H1 (cell line): ENCODE measurements around the gene HLA-DOB. TPM values are rescaled to one million over a fixed set of nuclear protein-coding genes. Genes with fewer than 3 reads are reported as not detected.

Source experiments
- CTCF ChIA-PET: fragments of 300-600 bp; sonication (Branson Sonifier 250); formaldehyde crosslinking; loops from one replicate; lab custom pipeline; 2021; ENCODE audit not compliant: partially characterized antibody; lab: Charles Lee
- POLR2A ChIA-PET: fragments of 300-600 bp; sonication (Branson Sonifier 250); formaldehyde crosslinking; loops from one replicate; lab custom pipeline; 2021; ENCODE audit warnings: inconsistent platforms; ENCODE audit not compliant: partially characterized antibody; lab: Charles Lee
- DNase-seq, 2 experiments: peaks; one replicate each; pipeline versions ENCODE4 v3.0.0 to v3.0.0-alpha.2; 2010 to 2022; ENCODE audit warnings: low spot score in 2 of 2, low read depth in 1 of 2, mixed read lengths in 1 of 2
- FAIRE-seq: peaks from 2 replicates; lab custom pipeline; 2011; peaks lifted over from hg19 to GRCh38; lab: Jason Lieb, UNC
- H2AFZ ChIP-seq: 2 replicates; pipeline ENCODE4 v1.8.1; 2012; ENCODE audit warnings: low read length, inconsistent platforms
- H2AK5ac ChIP-seq: 2 replicates; pipeline ENCODE4 v1.6.1; 2013; ENCODE audit warnings: low read depth, low read length
- H2BK120ac ChIP-seq: replicated peaks from 2 replicates; pipeline ENCODE3; 2013; ENCODE audit warnings: low read depth, low read length, inconsistent platforms
- H2BK12ac ChIP-seq: 2 replicates; pipeline ENCODE4 v1.6.1; 2013; ENCODE audit warnings: low read depth, low read length
- H2BK15ac ChIP-seq: 2 replicates; pipeline ENCODE4 v1.6.1; 2013; ENCODE audit warnings: low read length
- H2BK20ac ChIP-seq: 2 replicates; pipeline ENCODE4 v1.6.1; 2013; ENCODE audit warnings: low read length
- H2BK5ac ChIP-seq: 2 replicates; pipeline ENCODE4 v1.6.1; 2013; ENCODE audit warnings: low read depth, low read length
- H3K14ac ChIP-seq: 2 replicates; pipeline ENCODE4 v1.6.1; 2013; ENCODE audit warnings: inconsistent platforms; ENCODE audit not compliant: insufficient read length
- H3K18ac ChIP-seq: 2 replicates; pipeline ENCODE4 v1.6.1; 2013; ENCODE audit warnings: low read length; ENCODE audit errors: extremely low read depth
- H3K23ac ChIP-seq: 2 replicates; pipeline ENCODE4 v1.6.1; 2013; ENCODE audit warnings: inconsistent platforms; ENCODE audit not compliant: insufficient read length
- H3K23me2 ChIP-seq: 2 replicates; pipeline ENCODE4 v1.6.1; 2013; ENCODE audit warnings: low read depth, low read length
- H3K27ac ChIP-seq: 2 replicates; pipeline ENCODE4 v1.6.1; 2011; ENCODE audit warnings: low read depth, low read length, inconsistent platforms
- H3K27me3 ChIP-seq, 4 experiments: replicated peaks in 1 of 4; 1 replicate in 1 of 4; 2 replicates in 3 of 4; pipeline versions ENCODE4 v1.6.1 to v1.8.1; 2011 to 2013; ENCODE audit warnings: low read length in 3 of 4, mild to moderate bottlenecking in 3 of 4, inconsistent platforms in 2 of 4, mixed read lengths in 2 of 4, moderate library complexity in 1 of 4; ENCODE audit not compliant: control insufficient read depth in 3 of 4, insufficient read depth in 3 of 4; ENCODE audit errors: extremely low read depth in 1 of 4
- H3K36me3 ChIP-seq, 4 experiments: 2 replicates each; pipeline versions ENCODE4 v1.6.1 to v1.8.1; 2011 to 2013; ENCODE audit warnings: mild to moderate bottlenecking in 4 of 4, low read length in 3 of 4, moderate library complexity in 2 of 4, control low read depth in 1 of 4, inconsistent platforms in 1 of 4; ENCODE audit not compliant: insufficient read depth in 4 of 4, control insufficient read depth in 2 of 4
- H3K4ac ChIP-seq: replicated peaks from 2 replicates; pipeline ENCODE3; 2013; ENCODE audit warnings: low read length, low read depth, mixed read lengths, inconsistent platforms; ENCODE audit not compliant: insufficient read length
- H3K4me1 ChIP-seq, 4 experiments: replicated peaks in 1 of 4; 1 replicate in 1 of 4; 2 replicates in 3 of 4; pipeline versions ENCODE4 v1.6.1 to v1.8.1; 2011 to 2013; ENCODE audit warnings: low read length in 3 of 4, inconsistent platforms in 2 of 4, mixed read lengths in 1 of 4; ENCODE audit not compliant: insufficient read depth in 4 of 4, control insufficient read depth in 3 of 4
- H3K4me2 ChIP-seq, 2 experiments: 2 replicates each; pipeline versions ENCODE4 v1.6.1 to v1.8.1; 2011 to 2013; ENCODE audit warnings: low read depth in 2 of 2, low read length in 2 of 2, control low read depth in 1 of 2, inconsistent platforms in 1 of 2, mild to moderate bottlenecking in 1 of 2; ENCODE audit not compliant: insufficient read depth in 1 of 2
- H3K4me3 ChIP-seq, 4 experiments: fragments of 200-600, 300-600 bp in 1 of 4; sonication (generic), shearing (Covaris generic), sonication (Bioruptor Twin) in 1 of 4; 2 replicates each; pipeline versions ENCODE4 v1.5.1 to v1.8.1; 2011 to 2016; ENCODE audit warnings: low read length in 4 of 4, low read depth in 3 of 4, control low read depth in 2 of 4, inconsistent platforms in 2 of 4, mild to moderate bottlenecking in 2 of 4, mixed read lengths in 1 of 4, moderate library complexity in 1 of 4; ENCODE audit not compliant: insufficient read depth in 2 of 4; ENCODE audit errors: extremely low read depth in 1 of 4
- H3K56ac ChIP-seq: replicated peaks from 2 replicates; pipeline ENCODE3; 2013; ENCODE audit warnings: low read depth, mild to moderate bottlenecking, mixed read lengths, low read length, inconsistent platforms; ENCODE audit not compliant: insufficient read length
- H3K79me1 ChIP-seq: 2 replicates; pipeline ENCODE4 v1.6.1; 2013; ENCODE audit warnings: low read depth, low read length, control low read depth
- H3K79me2 ChIP-seq, 2 experiments: 2 replicates each; pipeline versions ENCODE4 v1.6.1 to v1.8.1; 2012 to 2013; ENCODE audit warnings: low read length in 2 of 2, mild to moderate bottlenecking in 2 of 2, inconsistent platforms in 1 of 2; ENCODE audit not compliant: insufficient read depth in 2 of 2, control insufficient read depth in 1 of 2
- H3K9ac ChIP-seq, 4 experiments: replicated peaks in 1 of 4; 1 replicate in 1 of 4; 2 replicates in 3 of 4; pipeline versions ENCODE4 v1.6.1 to v1.8.1; 2011 to 2013; ENCODE audit warnings: low read depth in 3 of 4, low read length in 3 of 4, control low read depth in 2 of 4, mild to moderate bottlenecking in 2 of 4, moderate library complexity in 2 of 4, inconsistent platforms in 1 of 4; ENCODE audit errors: extremely low read depth in 1 of 4
- H3K9me3 ChIP-seq, 2 experiments: 2 replicates each; pipeline versions ENCODE4 v1.6.1 to v1.8.1; 2012 to 2013; ENCODE audit warnings: mild to moderate bottlenecking in 2 of 2, moderate library complexity in 2 of 2, control low read depth in 1 of 2, inconsistent platforms in 1 of 2, low read depth in 1 of 2, low read length in 1 of 2, mixed read lengths in 1 of 2; ENCODE audit not compliant: insufficient read depth in 2 of 2
- H4K20me1 ChIP-seq, 2 experiments: replicated peaks in 1 of 2; 2 replicates each; pipeline versions ENCODE3 to v1.8.1; 2011 to 2013; ENCODE audit warnings: inconsistent platforms in 2 of 2, low read length in 2 of 2, mild to moderate bottlenecking in 1 of 2; ENCODE audit not compliant: insufficient read depth in 2 of 2, control insufficient read depth in 1 of 2
- H4K5ac ChIP-seq: 2 replicates; pipeline ENCODE4 v1.6.1; 2013; ENCODE audit warnings: low read length, low read depth, mixed read lengths, inconsistent platforms; ENCODE audit not compliant: insufficient read length
- H4K8ac ChIP-seq: 2 replicates; pipeline ENCODE4 v1.8.0; 2013; ENCODE audit warnings: mild to moderate bottlenecking, moderate library complexity, low read length, inconsistent platforms; ENCODE audit not compliant: insufficient read depth; ENCODE audit errors: extremely low read depth
- H4K91ac ChIP-seq: replicated peaks from 2 replicates; pipeline ENCODE3; 2013; ENCODE audit warnings: low read length, mixed read lengths, inconsistent platforms; ENCODE audit not compliant: insufficient read length
- CBX8 ChIP-seq: fragments of 300-800, 300-1000 bp; sonication (generic); IDR thresholded peaks from 2 replicates; pipeline ENCODE4 v1.7.1; 2016; ENCODE audit warnings: low read depth, low read length, borderline replicate concordance
- FOSL1 ChIP-seq: IDR thresholded peaks from 2 replicates; pipeline ENCODE4 v1.6.1; 2011; ENCODE audit warnings: mild to moderate bottlenecking, low read depth, low read length, moderate library complexity; ENCODE audit not compliant: insufficient read depth
- WGBS, 2 experiments: shearing (Covaris generic) in 1 of 2; methylation state at CpG; one replicate each; pipeline versions ENCODE4 v1.1.6 to v1.1.7; 2013 to 2015; ENCODE audit warnings: low lambda C conversion rate in 2 of 2, mixed read lengths in 2 of 2, inconsistent platforms in 1 of 2, low coverage in 1 of 2, missing lambda C conversion rate in 1 of 2; ENCODE audit not compliant: insufficient replicate concordance in 2 of 2, insufficient coverage in 1 of 2, insufficient read length in 1 of 2; ENCODE audit errors: extremely low coverage in 1 of 2, missing lambda C conversion rate in 1 of 2; 5-methylcytosine and 5-hydroxymethylcytosine counted together
- polyA plus RNA-seq, 7 experiments: library from polyadenylated mRNA; depleted of rRNA in 3 of 7; stranded (reverse) in 5 of 7; unstranded in 2 of 7; fragments of >200 nt in 5 of 7; fragments of 200-250 nt in 2 of 7; gene quantifications; 1 replicate in 5 of 7; 2 replicates in 1 of 7; 4 replicates in 1 of 7; pipeline versions ENCODE4 v1.2.1 to v1.2.3, GENCODE V29; 2011 to 2013; ENCODE audit warnings: missing spikeins in 2 of 7, mixed read lengths in 2 of 7
- total RNA-seq: library from RNA; stranded (reverse); fragmentation: NEBNext Ultra II Directional; extraction: Animal tissue kit (Norgen Biotek cat#: 25700); gene quantifications from 2 replicates; pipeline ENCODE4 v1.2.1, GENCODE V29; 2021
- TF ChIP-seq, protein P1 (sequence below): IDR thresholded peaks from 2 replicates; pipeline ENCODE4 v1.6.1; 2012; ENCODE audit warnings: inconsistent platforms

HLA-DOB gene
- total and polyA plus RNA-seq, 2 of the 8 experiments (the other 6 are each of a cell fraction or from before 2014, with no cell fraction given) = 0.35 TPM; not detected in 1

DNA sequence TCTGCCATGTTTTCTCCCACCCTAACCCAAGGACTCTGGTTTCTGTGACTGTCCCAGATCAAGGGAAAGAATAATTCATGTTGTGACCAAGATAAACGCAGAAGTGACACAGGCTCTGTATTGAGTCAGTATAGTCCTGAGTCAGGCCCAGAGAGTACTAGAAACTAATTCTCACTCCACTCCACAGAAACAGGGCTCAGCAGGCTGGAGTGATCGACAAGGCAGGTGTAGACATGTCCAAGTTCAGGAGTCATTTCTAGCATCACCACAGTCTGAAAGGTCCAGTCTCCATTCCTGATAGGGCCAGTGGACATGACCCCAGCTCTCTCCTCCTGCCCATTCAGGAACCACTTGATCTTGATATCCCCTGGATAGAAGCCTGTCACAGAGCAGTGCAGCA is 2.7 kb downstream of the HLA-DOB start:
- H4K91ac ChIP-seq = no peak overlapping the region
- H2AFZ ChIP-seq = no peak overlapping the region
- H4K5ac ChIP-seq = no peak overlapping the region
- no peak for FAIRE-seq
- H3K27ac ChIP-seq = no peak overlapping the region
- no peaks in the 10 kb centered on the region for H3K27me3 ChIP-seq
- H3K79me1 ChIP-seq = no peaks in the 10 kb centered on the region
- no peaks in the 10 kb centered on the region for H4K20me1 ChIP-seq
- H2BK15ac ChIP-seq = no peak overlapping the region
- H2BK12ac ChIP-seq = no peak overlapping the region
- no peaks in the 10 kb centered on the region for H3K9me3 ChIP-seq
- no peak overlapping the region for H3K9ac ChIP-seq
- H3K4me3 ChIP-seq = no peak overlapping the region
- H2BK5ac ChIP-seq = no peak overlapping the region
- H3K4ac ChIP-seq = no peak overlapping the region
- H2BK120ac ChIP-seq = no peak overlapping the region
- no peaks in the 10 kb centered on the region for H3K23me2 ChIP-seq
- no peak overlapping the region for H2BK20ac ChIP-seq
- no peak overlapping the region for H3K23ac ChIP-seq
- no peak overlapping the region for H2AK5ac ChIP-seq
- no peak overlapping the region for H3K14ac ChIP-seq
- ChIA-PET CTCF (interaction anchor here (1.2 to 3.2 kb wide), 4 partner anchors 12 to 72 kb away, joined by 5 to 9 read pairs (median 7); partner anchors contain the start of gene TAP2), POLR2A (no interaction called here)
- TF ChIP-seq CBX8 (no peak), FOSL1 (no peak)
- TF ChIP-seq, protein P1, sequence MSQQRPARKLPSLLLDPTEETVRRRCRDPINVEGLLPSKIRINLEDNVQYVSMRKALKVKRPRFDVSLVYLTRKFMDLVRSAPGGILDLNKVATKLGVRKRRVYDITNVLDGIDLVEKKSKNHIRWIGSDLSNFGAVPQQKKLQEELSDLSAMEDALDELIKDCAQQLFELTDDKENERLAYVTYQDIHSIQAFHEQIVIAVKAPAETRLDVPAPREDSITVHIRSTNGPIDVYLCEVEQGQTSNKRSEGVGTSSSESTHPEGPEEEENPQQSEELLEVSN = no peak
- no peak for DNase-seq
- no peak overlapping the region for H4K8ac ChIP-seq
- H3K4me2 ChIP-seq = no peak overlapping the region
- H3K4me1 ChIP-seq = no peaks in the 10 kb centered on the region
- no peak overlapping the region for H3K18ac ChIP-seq
- 84% methylated on average over 2 of the region's 2 CpGs; no CpG with 5 or more reads in 1 of the 2 experiments for WGBS, 2 experiments
- H3K56ac ChIP-seq = no peak overlapping the region
- H3K36me3 ChIP-seq = no peaks in the 10 kb centered on the region
- H3K79me2 ChIP-seq = no peaks in the 10 kb centered on the region
